HL-60 (cell line): ENCODE data around the gene LINGO4.

Experiments used
- DNase-seq, 2 experiments: peaks; one replicate each; pipeline ENCODE4 v3.0.0-alpha.2; 2010 to 2020; ENCODE audit warnings: low read depth in 1 of 2, low spot score in 1 of 2
- H3K27ac ChIP-seq: fragments of 250-450 bp; sonication (Bioruptor Pico); replicated peaks from 2 replicates; pipeline ENCODE4 v1.5.1; 2020; ENCODE audit warnings: mild to moderate bottlenecking, moderate library complexity
- H3K27me3 ChIP-seq: fragments of 250-450 bp; sonication (Bioruptor Pico); 2 replicates; pipeline ENCODE4 v1.5.1; 2021; ENCODE audit warnings: mild to moderate bottlenecking, moderate library complexity; ENCODE audit not compliant: insufficient read depth, poor library complexity, severe bottlenecking
- H3K4me3 ChIP-seq: replicated peaks from 2 replicates; pipeline ENCODE4 v1.5.1; 2011; ENCODE audit warnings: mild to moderate bottlenecking, control low read depth, low read length; ENCODE audit not compliant: insufficient read depth
- CTCF ChIP-seq: IDR thresholded peaks from one replicate; pipeline ENCODE4 v1.5.1; 2011; ENCODE audit warnings: low read length, control low read depth, inconsistent platforms; ENCODE audit not compliant: insufficient read depth
- GABPA ChIP-seq: IDR thresholded peaks from 2 replicates; pipeline ENCODE4 v1.6.1; 2012; ENCODE audit warnings: low read depth
- POLR2AphosphoS5 ChIP-seq: IDR thresholded peaks from 2 replicates; pipeline ENCODE4 v1.6.1; 2012; ENCODE audit warnings: low read depth
- REST ChIP-seq: IDR thresholded peaks from 2 replicates; pipeline ENCODE4 v1.6.1; 2012; ENCODE audit warnings: low read depth; ENCODE audit not compliant: insufficient replicate concordance
- SPI1 ChIP-seq: IDR thresholded peaks from 2 replicates; pipeline ENCODE4 v1.6.1; 2012; ENCODE audit warnings: low read depth, mild to moderate bottlenecking, borderline replicate concordance

LINGO4 gene

GRCh38 chr1:151847867-151848596 is 42.8 kb upstream of the LINGO4 start:
- peaks cover 10% of the 10 kb centered on the region for H3K27me3 ChIP-seq
- TF ChIP-seq POLR2AphosphoS5 (no peak), REST (no peak), GABPA (no peak), CTCF (no peak), SPI1 (no peak)
- no peak for DNase-seq
- H3K27ac ChIP-seq, result no peak overlapping the region
- H3K4me3 ChIP-seq, result no peak overlapping the region

GRCh38 chr1:151846686-151847237 is 41.5 kb upstream of the LINGO4 start:
- no peak for DNase-seq
- no peak overlapping the region for H3K4me3 ChIP-seq
- H3K27ac ChIP-seq, result no peak overlapping the region
- H3K27me3 ChIP-seq, result peaks cover 10% of the 10 kb centered on the region
- TF ChIP-seq SPI1 (no peak), REST (no peak), CTCF (no peak), GABPA (no peak), POLR2AphosphoS5 (no peak)

GRCh38 chr1:151846062-151846568 is 40.9 kb upstream of the LINGO4 start:
- no peak for DNase-seq
- H3K27me3 ChIP-seq, result peaks cover 10% of the 10 kb centered on the region
- TF ChIP-seq CTCF (no peak), GABPA (no peak), SPI1 (peak; percentile 83), REST (no peak), POLR2AphosphoS5 (no peak)
- H3K4me3 ChIP-seq, result no peak overlapping the region
- H3K27ac ChIP-seq, result no peak overlapping the region
